Measurements from ENCODE around the gene NBL1.

Gene NBL1

DNA sequence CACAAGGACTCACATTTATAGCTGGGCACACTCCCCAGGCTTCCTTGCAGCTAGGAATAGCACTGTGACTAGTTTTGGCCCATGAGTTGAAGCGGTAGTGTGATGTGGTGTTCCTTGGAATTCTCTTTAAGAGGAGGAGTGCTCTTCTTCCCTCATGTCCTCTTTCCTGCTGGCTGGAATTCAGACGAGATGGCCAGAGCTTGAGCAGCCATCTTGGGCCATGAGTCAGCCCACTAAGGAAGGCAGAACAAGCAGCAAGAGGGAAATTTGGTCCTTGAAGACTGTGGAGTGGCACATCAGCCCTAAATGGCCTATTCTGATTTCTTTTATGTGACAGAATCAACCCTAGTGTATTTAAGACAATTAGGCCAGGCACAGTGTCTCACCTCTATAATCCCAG is 40.6 kb downstream of the NBL1 start:
- Histone ChIP-seq H3K9me2 (replicated peaks; ENCODE audit: insufficient read depth, low read length) (no peaks in the 10 kb centered on the region), H3K4me2 (ENCODE audit: low read depth, low read length, poor library complexity, severe bottlenecking) (no peak overlapping the region), H3K9me3 (ENCODE audit: insufficient read depth, low read length) (peaks cover 6% of the 10 kb centered on the region; the same call in 1 of the 2 replicates), H3K36me3 (ENCODE audit: low read length) (no peaks in the 10 kb centered on the region), H2AFZ (ENCODE audit: low read depth, low read length, severe bottlenecking) (no peak overlapping the region), H3F3A (ENCODE audit: insufficient read depth) (no peaks in the 10 kb centered on the region), H4K20me1 (ENCODE audit: low read depth, low read length) (no peaks in the 10 kb centered on the region), H3K9ac (ENCODE audit: low read length) (no peak overlapping the region), H3K79me2 (ENCODE audit: insufficient read depth, low read length) (no peaks in the 10 kb centered on the region), H3K27me3 (ENCODE audit: low read length) (no peaks in the 10 kb centered on the region), H3K4me3 (ENCODE audit: insufficient read depth, low read length, poor library complexity, severe bottlenecking) (no peak overlapping the region), H3K27ac (ENCODE audit: low read depth, low read length) (no peak overlapping the region)
- TF ChIP-seq, protein P1, sequence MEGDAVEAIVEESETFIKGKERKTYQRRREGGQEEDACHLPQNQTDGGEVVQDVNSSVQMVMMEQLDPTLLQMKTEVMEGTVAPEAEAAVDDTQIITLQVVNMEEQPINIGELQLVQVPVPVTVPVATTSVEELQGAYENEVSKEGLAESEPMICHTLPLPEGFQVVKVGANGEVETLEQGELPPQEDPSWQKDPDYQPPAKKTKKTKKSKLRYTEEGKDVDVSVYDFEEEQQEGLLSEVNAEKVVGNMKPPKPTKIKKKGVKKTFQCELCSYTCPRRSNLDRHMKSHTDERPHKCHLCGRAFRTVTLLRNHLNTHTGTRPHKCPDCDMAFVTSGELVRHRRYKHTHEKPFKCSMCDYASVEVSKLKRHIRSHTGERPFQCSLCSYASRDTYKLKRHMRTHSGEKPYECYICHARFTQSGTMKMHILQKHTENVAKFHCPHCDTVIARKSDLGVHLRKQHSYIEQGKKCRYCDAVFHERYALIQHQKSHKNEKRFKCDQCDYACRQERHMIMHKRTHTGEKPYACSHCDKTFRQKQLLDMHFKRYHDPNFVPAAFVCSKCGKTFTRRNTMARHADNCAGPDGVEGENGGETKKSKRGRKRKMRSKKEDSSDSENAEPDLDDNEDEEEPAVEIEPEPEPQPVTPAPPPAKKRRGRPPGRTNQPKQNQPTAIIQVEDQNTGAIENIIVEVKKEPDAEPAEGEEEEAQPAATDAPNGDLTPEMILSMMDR (IDR thresholded peaks at IDR 0.05; ENCODE audit: insufficient read depth, low read length, poor library complexity, severe bottlenecking), result no peak
- TF ChIP-seq EZH2phosphoT487 (conservative IDR thresholded peaks at IDR 0.05; ENCODE audit: low read length), result no peak

DNA sequence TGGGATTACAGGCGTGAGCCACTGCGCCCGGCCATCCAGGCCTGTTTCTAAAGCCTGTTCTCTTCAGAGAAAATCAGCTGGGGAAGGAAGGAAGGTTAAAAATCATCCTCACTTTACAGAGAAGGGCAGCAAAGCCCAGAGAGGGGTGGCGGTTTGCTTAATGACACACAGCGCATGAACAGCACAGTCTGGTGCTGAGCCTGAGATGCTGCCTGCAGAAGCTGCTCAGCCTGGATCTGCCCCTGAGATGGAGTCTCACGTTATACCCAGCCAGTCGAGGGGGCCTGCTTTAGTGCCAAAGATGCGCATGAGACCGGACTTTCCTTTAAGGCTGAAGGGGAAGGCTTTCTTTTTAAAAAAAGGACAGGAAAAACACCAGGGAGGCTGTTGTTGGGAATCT is 41.9 kb downstream of the NBL1 start:
- Histone ChIP-seq H3K4me3 (ENCODE audit: insufficient read depth, low read length, poor library complexity, severe bottlenecking) (no peak overlapping the region), H3K27me3 (ENCODE audit: low read length) (no peaks in the 10 kb centered on the region), H2AFZ (ENCODE audit: low read depth, low read length, severe bottlenecking) (no peak overlapping the region), H3K4me2 (ENCODE audit: low read depth, low read length, poor library complexity, severe bottlenecking) (no peak overlapping the region), H3K79me2 (ENCODE audit: insufficient read depth, low read length) (no peaks in the 10 kb centered on the region), H3K9me3 (ENCODE audit: insufficient read depth, low read length) (peaks cover 16% of the 10 kb centered on the region; the same call in 1 of the 2 replicates), H3K9ac (ENCODE audit: low read length) (no peak overlapping the region), H3K27ac (ENCODE audit: low read depth, low read length) (no peak overlapping the region), H4K20me1 (ENCODE audit: low read depth, low read length) (no peaks in the 10 kb centered on the region), H3K36me3 (ENCODE audit: low read length) (no peaks in the 10 kb centered on the region), H3K9me2 (replicated peaks; ENCODE audit: insufficient read depth, low read length) (no peaks in the 10 kb centered on the region), H3F3A (ENCODE audit: insufficient read depth) (no peaks in the 10 kb centered on the region)
- no peak for TF ChIP-seq EZH2phosphoT487 (conservative IDR thresholded peaks at IDR 0.05; ENCODE audit: low read length)
- TF ChIP-seq, protein P1 (IDR thresholded peaks at IDR 0.05; ENCODE audit: insufficient read depth, low read length, poor library complexity, severe bottlenecking), result no peak

DNA sequence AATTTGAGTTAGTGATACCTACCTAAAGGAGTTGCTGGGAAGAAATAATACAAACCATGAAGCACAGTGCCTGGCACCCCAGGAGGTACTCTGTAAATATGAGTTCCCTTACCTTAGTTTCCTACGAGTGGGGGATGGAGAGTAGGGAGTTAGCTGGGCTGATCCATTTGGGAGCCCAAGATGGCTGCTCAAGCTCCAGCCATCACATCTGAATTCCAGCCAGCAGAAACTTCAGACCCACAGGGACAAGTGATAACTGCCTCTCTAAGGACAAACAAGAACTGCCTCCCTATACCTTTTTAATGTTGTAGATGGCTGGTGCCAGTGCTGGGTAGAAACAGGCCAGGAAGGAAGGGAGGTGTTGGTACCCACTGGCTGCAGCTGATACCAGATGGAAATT is 43.3 kb downstream of the NBL1 start:
- no peaks in the 10 kb centered on the region for H3F3A ChIP-seq (ENCODE audit: insufficient read depth)
- TF ChIP-seq EZH2phosphoT487 (conservative IDR thresholded peaks at IDR 0.05; ENCODE audit: low read length), result no peak
- no peaks in the 10 kb centered on the region for H3K79me2 ChIP-seq (ENCODE audit: insufficient read depth, low read length)
- H3K4me3 ChIP-seq (ENCODE audit: insufficient read depth, low read length, poor library complexity, severe bottlenecking), result no peak overlapping the region
- H4K20me1 ChIP-seq (ENCODE audit: low read depth, low read length), result no peaks in the 10 kb centered on the region
- no peak overlapping the region for H3K4me2 ChIP-seq (ENCODE audit: low read depth, low read length, poor library complexity, severe bottlenecking)
- H3K9me2 ChIP-seq (replicated peaks; ENCODE audit: insufficient read depth, low read length), result no peaks in the 10 kb centered on the region
- no peak overlapping the region for H3K9ac ChIP-seq (ENCODE audit: low read length)
- H3K36me3 ChIP-seq (ENCODE audit: low read length), result no peaks in the 10 kb centered on the region
- H3K27ac ChIP-seq (ENCODE audit: low read depth, low read length), result no peak overlapping the region
- peaks cover 16% of the 10 kb centered on the region; the same call in 1 of the 2 replicates for H3K9me3 ChIP-seq (ENCODE audit: insufficient read depth, low read length)
- no peak overlapping the region for H2AFZ ChIP-seq (ENCODE audit: low read depth, low read length, severe bottlenecking)
- no peaks in the 10 kb centered on the region for H3K27me3 ChIP-seq (ENCODE audit: low read length)

DNA sequence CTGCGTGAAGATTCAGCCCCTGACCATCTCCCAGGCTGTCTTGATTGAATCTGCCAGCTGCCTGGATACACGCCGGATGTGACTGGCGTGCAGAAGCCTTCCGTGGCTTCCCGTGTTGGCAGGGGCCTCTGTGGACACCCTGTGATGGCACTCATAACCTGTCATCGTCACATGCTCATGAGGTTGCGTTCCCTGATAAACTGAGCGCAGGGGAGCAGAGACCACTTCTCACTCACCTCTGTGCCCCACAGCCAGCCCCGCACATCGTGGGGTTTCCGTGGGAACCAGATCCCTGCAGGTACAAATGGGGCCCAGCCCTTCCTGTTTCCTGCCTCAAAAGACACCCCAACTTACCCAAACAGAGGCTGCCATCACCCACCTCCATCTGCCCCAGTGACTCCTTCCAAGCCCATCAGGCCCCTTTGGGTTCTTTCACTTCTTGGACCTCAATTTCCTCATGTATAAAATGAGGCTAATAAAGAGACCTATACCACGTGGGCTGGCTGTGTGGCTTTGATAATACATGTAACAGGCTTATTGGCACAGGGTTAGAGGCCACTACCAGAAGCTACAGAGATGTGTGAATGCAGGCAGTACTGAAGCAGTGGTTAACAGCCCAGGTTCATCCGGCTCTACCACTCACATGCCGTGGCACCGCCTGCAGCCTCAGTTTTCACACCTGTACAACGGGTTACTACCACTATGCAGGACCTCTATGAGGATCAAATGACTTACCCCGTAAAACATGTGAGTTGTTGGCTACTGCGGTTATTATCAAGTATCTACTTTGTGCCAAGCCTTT is 44.1 kb downstream of the NBL1 start:
- Histone ChIP-seq H3K79me2 (ENCODE audit: insufficient read depth, low read length) (no peaks in the 10 kb centered on the region), H3K27ac (ENCODE audit: low read depth, low read length) (no peak overlapping the region), H2AFZ (ENCODE audit: low read depth, low read length, severe bottlenecking) (no peak overlapping the region), H3K9me3 (ENCODE audit: insufficient read depth, low read length) (peaks cover 16% of the 10 kb centered on the region; the same call in 1 of the 2 replicates), H3F3A (ENCODE audit: insufficient read depth) (no peaks in the 10 kb centered on the region), H4K20me1 (ENCODE audit: low read depth, low read length) (no peaks in the 10 kb centered on the region), H3K27me3 (ENCODE audit: low read length) (no peaks in the 10 kb centered on the region), H3K4me3 (ENCODE audit: insufficient read depth, low read length, poor library complexity, severe bottlenecking) (no peak overlapping the region), H3K4me2 (ENCODE audit: low read depth, low read length, poor library complexity, severe bottlenecking) (no peak overlapping the region), H3K9ac (ENCODE audit: low read length) (no peak overlapping the region), H3K36me3 (ENCODE audit: low read length) (no peaks in the 10 kb centered on the region), H3K9me2 (replicated peaks; ENCODE audit: insufficient read depth, low read length) (no peaks in the 10 kb centered on the region)
- TF ChIP-seq EZH2phosphoT487 (conservative IDR thresholded peaks at IDR 0.05; ENCODE audit: low read length), result no peak
- TF ChIP-seq, protein P1 (IDR thresholded peaks at IDR 0.05; ENCODE audit: insufficient read depth, low read length, poor library complexity, severe bottlenecking), result no peak
